Frontal cortex (tissue), 4 donors: ENCODE data around the gene RASGEF1B. TPM values are rescaled to one million over a fixed set of nuclear protein-coding genes. Genes with fewer than 3 reads are reported as not detected.
"Not testable (repeated sequence)": the region's sequence is repeated elsewhere in the genome, so short reads cannot be mapped to it uniquely, and the experiment has no call there.

Experiments
- DNase-seq, 2 donors: peaks; one replicate each; pipeline ENCODE4 v3.0.0; 2012; ENCODE audit warnings: low spot score in 2 of 2
- FAIRE-seq: peaks from 2 replicates; lab custom pipeline; 2012; peaks lifted over from hg19 to GRCh38; lab: Jason Lieb, UNC
- total RNA-seq: library from RNA; depleted of rRNA; stranded (reverse); fragments of >200 nt; gene quantifications from one replicate; pipeline ENCODE4 v1.2.3, GENCODE V29; 2014
- donor health status: control.
- donor health status: control.
- donor health status: control.

Gene RASGEF1B
- total RNA-seq, 1 donor from 2014 or later, result 48.1 TPM

DNA sequence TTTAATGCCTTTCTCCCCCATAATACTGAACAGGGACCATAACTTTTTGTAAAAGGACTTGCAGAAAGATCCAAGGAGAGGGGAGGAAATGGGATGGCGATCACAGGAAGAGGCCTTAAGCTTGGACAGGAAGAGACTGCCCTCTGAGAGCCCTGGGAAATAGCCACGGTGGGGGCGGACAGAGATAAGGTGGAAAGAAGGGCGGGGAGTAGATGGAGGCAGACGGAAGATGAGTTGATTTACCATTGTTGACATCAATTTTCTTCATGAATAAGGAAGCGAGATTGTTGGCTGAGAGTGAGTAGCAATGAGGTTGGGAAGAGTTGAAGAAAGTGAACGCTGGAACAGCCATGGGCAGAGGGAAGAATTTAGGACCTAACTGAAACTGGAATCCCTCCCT lies 63.4 kb downstream of the RASGEF1B start:
- FAIRE-seq (no peak), DNase-seq (no peak)

DNA sequence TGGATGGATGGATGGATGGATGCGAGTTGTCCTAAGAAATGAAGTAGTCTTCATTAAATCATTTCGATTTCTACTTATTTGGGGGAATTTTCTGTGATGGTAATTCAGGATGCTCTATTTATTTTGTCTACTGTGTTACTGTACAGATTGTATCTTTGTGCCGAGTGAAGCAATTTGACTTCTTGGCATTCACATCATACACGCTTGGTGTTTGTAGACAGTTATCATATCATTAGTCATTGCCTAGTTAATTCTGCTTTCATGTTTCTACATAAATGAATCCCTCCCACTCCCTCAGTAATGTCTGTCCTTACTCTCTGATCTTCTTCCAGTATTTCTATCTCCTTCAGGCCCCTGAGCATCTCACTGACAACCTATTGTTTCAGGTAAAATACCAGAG lies 64.0 kb downstream of the RASGEF1B start:
- FAIRE-seq (no peak), DNase-seq (no peak)

DNA sequence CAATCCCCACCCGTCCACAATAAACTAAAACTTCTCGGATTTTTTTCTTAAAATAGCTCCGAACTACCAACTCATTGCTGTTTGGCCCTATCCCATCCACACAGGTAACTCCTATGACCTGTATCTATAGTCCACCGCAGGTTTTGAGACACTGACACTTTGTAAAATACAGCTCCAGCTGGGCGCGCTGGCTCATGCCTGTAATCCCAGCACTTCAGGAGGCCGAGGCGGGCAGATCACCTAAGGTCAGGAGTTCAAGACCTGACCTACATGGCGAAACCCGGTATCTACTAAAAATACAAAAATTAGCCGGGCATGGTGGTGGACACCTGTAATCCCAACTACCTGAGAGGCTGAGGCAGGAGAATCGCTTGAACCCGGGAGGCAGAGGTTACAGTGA lies 65.2 kb downstream of the RASGEF1B start:
- not testable (repeated sequence) for DNase-seq, FAIRE-seq

DNA sequence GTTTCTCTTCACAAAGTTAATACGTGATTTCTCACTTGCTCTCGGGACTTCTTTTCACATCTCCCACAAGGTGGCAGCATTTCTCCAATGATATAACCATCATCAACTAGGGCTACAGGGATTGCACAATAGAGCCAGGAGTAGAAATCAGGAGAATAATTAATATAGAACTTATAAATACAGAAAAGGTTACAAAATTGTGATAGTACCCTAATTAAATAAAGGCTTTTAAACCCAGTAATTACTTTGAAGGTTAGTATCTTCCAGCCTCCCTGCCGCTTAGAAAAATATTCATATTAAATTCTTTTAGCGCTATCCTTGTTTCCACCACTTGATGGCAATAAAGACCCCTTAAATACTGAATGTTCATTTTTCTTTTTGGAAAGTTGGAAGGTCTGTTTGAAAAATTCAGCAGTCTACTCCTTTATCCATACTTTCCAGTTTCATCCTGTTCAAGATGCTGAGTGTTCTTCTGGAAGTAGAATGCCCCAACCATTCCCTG lies 65.8 kb downstream of the RASGEF1B start:
- FAIRE-seq (peak; percentile 97), DNase-seq (peak; percentile 43 to 60)

DNA sequence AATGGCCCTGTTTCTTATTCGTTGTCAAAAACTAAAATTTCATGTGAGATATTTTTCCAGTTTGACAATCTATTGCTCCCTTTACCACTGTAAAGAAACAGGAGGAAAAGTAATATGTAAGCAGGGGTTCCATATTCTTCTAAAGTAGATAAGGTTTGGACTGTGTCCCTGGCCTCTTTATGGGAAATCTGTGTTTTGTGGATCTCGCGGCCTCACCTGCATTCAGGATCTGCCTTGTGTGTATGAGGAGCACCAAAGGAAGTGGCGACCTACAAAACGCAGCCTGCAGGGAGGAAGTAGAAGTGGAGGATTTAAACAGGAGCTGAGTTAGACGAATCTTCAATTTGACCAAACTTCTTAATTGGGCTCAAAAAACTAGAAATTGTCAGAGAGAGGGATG lies 67.0 kb downstream of the RASGEF1B start:
- FAIRE-seq (no peak), DNase-seq (no peak)

DNA sequence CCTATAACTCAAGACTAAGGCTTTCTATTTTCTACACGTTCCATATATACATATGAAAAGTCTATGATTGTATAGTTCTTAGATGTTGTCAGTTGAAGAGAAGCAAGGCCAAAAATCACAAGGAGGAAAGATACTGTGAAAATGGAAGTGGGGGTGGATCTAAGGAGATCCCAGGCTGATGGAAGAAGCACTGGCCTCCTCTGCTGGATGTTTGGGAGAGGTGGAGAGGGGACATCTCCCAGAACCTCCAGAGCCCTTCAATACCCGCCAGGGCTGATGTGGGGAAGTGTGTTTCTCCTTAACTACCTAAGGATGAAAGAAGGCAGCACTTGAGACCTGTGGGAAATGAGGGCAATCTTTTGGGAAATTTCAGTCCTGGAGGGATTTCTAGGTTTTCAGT lies 67.4 kb downstream of the RASGEF1B start:
- no peak for FAIRE-seq

DNA sequence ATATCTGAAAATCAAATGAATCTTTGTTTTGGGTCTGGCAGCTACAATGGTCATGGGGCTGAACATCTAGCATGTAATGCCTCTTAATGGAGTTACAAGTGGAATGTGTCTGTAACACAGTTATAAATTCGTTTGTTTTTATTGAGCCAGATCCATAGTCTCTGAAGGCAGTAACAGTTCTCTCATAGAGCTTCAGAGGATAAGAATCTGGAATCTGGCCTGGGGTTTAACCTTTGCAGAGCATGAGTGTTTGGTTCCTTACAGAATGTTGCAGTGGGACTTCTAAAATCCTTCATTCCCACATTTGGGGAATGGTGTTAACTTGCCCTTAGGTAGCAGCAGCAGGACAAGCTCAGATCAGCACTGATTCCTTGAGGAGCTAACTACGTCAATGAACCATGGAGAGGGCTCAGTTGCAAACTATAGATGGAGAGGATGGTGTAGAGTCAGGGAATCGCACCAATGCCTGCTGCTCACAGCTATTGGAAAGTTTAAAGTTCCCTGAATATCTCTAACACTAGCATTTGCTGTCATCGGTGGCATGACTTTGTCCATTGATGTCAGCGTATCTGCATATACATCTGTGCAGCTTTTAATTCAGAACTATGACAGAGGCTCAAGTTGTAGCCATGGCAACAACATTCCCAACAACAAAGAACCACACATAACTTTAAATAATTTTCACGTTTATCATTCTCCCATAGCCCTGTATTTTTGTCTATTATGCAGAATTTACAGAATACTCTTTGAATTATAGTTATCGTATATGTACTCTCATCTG lies 72.2 kb downstream of the RASGEF1B start:
- FAIRE-seq (no peak), DNase-seq (no peak)

More for the DNA sequence above, 67.4 kb downstream of the RASGEF1B start:
- no peak for DNase-seq

DNA sequence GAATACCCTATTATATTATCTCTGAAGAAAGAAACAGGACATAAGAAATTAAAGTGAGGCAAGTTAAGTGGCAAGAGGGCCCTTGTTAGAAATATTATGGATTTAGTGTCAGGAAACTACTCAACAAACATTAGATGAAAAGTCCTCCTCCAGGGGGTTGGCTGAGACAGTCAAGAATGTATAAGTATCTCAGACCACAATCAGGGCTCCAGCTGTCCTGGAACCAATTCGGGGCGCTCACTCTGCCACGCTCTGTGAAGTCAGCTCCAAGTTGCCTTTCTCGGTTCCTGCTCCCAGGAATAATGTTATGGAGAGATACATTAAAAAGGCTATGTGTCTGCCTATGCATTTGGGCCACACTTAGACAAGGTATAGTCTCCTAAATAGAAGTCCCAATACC lies 73.3 kb downstream of the RASGEF1B start:
- FAIRE-seq, result no peak

DNA sequence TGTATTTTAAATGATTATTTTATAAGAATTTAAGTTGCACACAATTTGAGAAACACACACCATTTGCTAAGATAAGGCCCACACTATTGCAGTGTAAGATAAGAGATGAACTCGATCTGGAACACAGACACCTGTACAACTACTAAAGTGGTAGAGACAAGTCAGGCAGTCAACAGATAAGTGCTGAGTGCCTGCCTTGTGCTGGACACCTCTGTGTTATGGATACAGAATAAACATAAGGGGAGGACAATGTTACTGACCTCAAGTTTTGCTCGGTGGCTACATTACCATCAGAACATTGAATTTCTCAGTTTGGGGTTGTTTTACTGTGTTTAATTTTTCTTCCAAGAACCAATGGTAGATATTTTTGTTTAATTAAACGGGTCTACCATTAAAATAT lies 74.1 kb downstream of the RASGEF1B start:
- no peak for DNase-seq
- no peak for FAIRE-seq

More for the DNA sequence above, 73.3 kb downstream of the RASGEF1B start:
- no peak for DNase-seq

DNA sequence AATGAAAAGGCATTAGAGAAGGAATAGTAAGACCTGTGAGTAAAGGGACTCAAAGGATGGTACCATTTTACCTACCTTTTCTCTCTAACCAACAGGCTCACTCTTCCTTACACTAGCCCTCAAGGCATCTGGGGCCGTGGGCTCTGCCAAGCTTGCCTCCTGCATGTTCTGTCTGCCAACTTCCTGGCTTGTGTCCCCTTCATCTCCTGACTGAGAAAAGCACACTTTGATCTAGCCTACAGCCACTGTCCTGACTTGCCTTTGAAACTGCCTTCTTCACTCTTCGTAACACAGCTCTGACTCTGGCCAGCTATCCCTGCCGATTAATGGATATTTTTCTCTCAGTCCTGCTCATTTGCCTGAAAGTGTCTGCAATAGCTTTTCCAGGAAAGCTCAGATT lies 76.5 kb downstream of the RASGEF1B start:
- FAIRE-seq (no peak), DNase-seq (no peak)

DNA sequence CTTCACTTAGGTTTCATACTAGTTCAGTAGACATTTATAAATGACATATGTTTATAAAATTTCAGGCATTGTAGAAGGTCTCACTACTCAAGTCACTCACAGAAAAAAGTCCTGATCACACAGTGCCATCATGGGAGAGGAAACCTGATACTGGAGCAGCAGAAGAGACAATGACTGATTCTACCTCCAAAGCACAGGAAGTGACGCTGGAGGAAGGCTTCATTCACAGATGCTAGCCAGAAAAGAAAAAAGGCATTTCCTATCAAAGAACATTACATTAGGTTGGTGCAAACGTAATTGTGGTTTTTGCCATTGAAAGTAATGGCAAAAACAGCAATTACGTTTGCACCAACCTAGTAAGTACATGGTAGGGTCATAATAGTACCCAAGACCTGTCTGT lies 79.5 kb downstream of the RASGEF1B start:
- FAIRE-seq, result no peak
- no peak for DNase-seq

DNA sequence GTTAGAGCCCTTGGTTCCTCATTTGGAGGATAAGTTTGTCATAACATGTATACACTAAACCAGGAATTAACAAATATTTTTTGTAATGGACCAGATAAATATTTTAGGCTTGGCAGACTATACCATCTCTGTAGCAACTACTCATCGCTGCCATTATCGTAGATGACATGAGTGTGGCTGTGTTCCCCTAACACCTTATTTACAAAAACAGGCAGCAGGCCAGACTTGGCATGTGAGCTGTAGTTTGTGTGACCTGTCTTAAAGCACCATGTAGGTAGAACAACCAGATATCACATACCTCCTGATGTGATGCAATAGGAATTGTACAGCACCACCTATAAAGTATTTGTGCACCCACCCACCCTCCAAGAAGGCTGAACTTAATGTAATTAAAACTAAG lies 82.0 kb downstream of the RASGEF1B start:
- no peak for FAIRE-seq
- no peak for DNase-seq

DNA sequence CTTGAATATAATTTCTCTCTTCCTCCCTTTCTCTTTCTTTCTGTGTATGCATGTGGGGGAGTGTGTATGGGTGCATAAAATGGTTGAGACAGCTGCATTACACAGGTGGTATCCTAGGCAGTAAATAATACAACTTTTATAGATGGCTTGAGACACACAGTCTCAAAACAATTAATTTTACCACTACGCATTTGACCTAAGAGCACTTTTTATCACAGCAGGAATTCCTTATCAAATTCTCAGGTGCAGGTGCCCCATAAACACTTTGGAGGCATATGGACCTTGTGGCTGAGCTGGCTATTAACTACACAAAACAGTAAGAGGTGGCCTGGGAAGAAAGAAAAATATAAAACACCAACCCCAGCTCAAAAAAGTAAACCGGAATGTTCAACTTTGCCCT lies 91.3 kb downstream of the RASGEF1B start:
- no peak for FAIRE-seq

DNA sequence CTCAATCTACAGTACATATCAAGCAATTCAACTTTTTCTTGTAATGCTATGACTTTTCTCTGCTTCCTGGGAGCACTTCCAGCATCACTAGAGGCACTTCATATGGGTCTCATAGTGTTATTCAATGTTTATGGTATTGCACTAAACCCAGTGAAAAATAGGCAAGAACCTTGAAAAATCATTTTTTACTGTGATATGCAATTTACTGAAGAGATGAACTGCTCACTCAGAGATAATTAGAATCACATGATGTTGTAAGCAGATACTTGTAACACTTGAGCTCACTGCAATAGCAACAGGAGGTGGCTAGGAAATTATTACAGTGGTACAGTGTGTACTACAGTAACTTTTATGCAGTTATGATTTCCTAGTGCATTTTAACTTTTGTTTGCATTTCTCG lies 93.3 kb downstream of the RASGEF1B start:
- DNase-seq, result no peak
- no peak for FAIRE-seq

More for the DNA sequence above, 91.3 kb downstream of the RASGEF1B start:
- DNase-seq, result no peak

DNA sequence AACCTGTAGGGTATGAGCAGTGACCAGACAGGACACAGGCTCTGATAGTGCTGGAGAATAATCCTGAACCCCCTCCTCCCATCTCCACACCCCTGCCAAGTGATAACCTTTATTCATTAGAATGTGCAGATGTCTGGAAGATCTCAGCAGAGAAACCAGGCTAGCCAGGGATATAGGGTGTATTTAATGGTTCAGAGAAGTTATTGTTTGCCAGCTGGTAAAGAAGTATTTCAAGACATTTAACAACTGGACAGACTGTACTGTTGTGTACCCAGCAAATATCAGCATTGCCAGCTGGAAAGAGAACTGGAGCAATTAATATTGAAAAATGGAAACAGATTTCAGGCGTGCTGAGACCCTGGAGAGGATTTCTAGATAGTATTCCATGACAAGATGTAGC lies 94.5 kb downstream of the RASGEF1B start:
- FAIRE-seq (no peak), DNase-seq (no peak)

DNA sequence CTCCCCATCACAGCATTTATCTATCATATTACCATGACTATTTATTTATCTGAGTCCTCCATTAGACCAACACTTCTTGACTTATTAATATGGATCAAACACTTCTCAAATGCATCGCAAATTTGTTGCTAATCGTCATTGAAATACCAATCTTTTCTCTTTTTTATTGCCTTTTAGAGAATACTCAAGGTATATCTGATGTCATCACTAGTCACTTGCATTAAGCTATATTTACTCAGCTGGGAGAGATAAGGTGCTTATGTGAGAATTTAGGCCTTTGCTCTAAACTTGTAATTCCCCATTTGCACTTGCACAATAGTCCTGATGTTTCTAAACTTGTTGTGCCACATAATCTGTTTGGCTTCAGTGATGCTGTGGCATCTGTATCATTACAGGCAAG lies 95.0 kb downstream of the RASGEF1B start:
- FAIRE-seq (no peak), DNase-seq (no peak)
